Mesodermal cell (in vitro differentiated cells): Measurements from ENCODE around the gene KAT6B.
A peak's percentile ranks its signal among the peaks of the same experiment; 100 is the strongest.

ENCODE experiments used
- H3K27ac ChIP-seq: 2 replicates; pipeline ENCODE4 v1.7.0; 2013; ENCODE audit warnings: mild to moderate bottlenecking, low read depth, low read length, moderate library complexity; ENCODE audit not compliant: severe bottlenecking
- H3K36me3 ChIP-seq: 2 replicates; pipeline ENCODE4 v1.7.1; 2013; ENCODE audit warnings: mild to moderate bottlenecking, low read length, moderate library complexity; ENCODE audit not compliant: control insufficient read depth, insufficient read depth
- H3K4me1 ChIP-seq: one replicate; pipeline ENCODE4 v1.7.1; 2013; ENCODE audit warnings: mild to moderate bottlenecking, low read length; ENCODE audit not compliant: insufficient read depth, control insufficient read depth, poor library complexity, severe bottlenecking
- H3K4me3 ChIP-seq: 2 replicates; pipeline ENCODE4 v1.7.0; 2013; ENCODE audit warnings: low read length, control low read depth, mild to moderate bottlenecking; ENCODE audit not compliant: insufficient read depth, poor library complexity, severe bottlenecking; ENCODE audit errors: extremely low read depth
- H3K9me3 ChIP-seq: 2 replicates; pipeline ENCODE4 v1.7.1; 2013; ENCODE audit warnings: mild to moderate bottlenecking, low read length, moderate library complexity; ENCODE audit not compliant: control insufficient read depth
- WGBS, 2 experiments: methylation state at CpG; one replicate each; pipeline ENCODE4 v1.1.5; 2013; ENCODE audit warnings: missing lambda C conversion rate in 2 of 2; ENCODE audit not compliant: insufficient coverage in 2 of 2; 5-methylcytosine and 5-hydroxymethylcytosine counted together

Gene KAT6B

GRCh38 chr10:75037171-75038153 lies 211.1 kb downstream of the KAT6B start:
- no peaks in the 10 kb centered on the region for H3K9me3 ChIP-seq
- H3K4me1 ChIP-seq: peaks cover 6% of the 10 kb centered on the region
- H3K36me3 ChIP-seq: no peaks in the 10 kb centered on the region
- WGBS, 2 experiments: 92 to 95% methylated on average over 22 to 25 of the region's 32 CpGs
- no peak overlapping the region for H3K4me3 ChIP-seq
- H3K27ac ChIP-seq: no peak overlapping the region

DNA sequence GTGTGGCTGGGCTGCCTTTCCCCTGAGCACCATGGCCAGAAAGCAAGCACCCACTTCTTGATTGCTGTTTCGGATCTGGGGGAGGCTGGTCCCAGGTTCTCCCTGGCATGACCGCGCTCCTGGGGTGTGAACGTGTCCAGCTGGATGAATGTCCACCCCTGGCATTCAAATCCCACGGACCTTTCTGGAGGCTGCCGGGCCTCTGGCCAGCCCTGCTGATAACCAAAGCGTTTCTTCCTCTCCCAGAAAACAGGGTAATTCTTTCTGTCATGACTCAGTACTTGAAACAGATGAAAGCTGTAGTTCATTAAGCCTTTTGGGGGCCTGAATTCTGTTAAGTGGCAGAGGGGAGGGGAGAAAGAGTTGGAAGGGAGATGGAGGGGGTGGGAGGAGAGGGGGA lies 211.9 kb downstream of the KAT6B start:
- H3K36me3 ChIP-seq: no peaks in the 10 kb centered on the region
- no peak overlapping the region for H3K4me3 ChIP-seq
- WGBS, 2 experiments: 87 to 96% methylated on average over 4 to 7 of the region's 7 CpGs
- H3K27ac ChIP-seq: peak overlapping the region; percentile 36
- no peaks in the 10 kb centered on the region for H3K9me3 ChIP-seq
- peaks cover 6% of the 10 kb centered on the region for H3K4me1 ChIP-seq

GRCh38 chr10:75040576-75040975 lies 214.2 kb downstream of the KAT6B start:
- Histone ChIP-seq H3K4me1 (peaks cover 6% of the 10 kb centered on the region), H3K4me3 (no peak overlapping the region), H3K9me3 (no peaks in the 10 kb centered on the region), H3K27ac (no peak overlapping the region), H3K36me3 (no peaks in the 10 kb centered on the region)
- 85 to 93% methylated on average over 8 to 9 of the region's 9 CpGs for WGBS, 2 experiments

DNA sequence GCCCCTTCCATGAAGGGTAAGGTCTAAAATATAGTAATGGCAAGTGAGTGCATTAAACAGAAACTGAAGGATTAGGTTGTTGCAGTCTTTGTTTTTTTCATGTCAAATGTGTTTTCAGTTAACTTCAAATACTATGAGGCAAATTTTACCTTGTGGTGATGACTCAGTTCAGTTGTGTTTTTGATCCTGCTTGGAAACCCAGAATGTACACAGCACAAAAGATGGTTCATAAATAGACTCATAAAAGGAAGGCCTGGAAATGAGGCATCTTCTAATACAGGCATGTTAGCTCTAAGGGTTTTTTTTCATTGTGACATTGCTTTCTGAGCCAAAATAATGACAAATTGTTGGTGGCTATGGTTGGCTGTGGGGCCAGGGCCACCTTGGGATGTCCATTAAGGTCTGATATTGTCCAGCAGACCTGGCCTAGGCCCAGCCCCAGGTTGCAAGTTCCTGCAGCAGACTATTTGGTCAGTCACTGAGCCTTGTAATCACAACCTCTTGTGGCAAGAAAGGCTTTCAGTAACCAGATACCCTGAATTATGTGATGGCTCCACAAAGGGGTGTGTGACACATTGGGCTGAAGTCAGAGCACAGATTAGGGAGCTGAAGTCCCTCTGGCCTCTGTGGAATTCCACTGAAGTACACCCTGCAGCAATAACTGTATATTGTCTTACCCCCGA lies 216.0 kb downstream of the KAT6B start:
- Histone ChIP-seq H3K9me3 (no peaks in the 10 kb centered on the region), H3K4me3 (no peak overlapping the region), H3K36me3 (no peaks in the 10 kb centered on the region), H3K27ac (no peak overlapping the region), H3K4me1 (peaks cover 6% of the 10 kb centered on the region)
- 100% methylated on average over 1 of the region's 1 CpG for WGBS, 2 experiments

GRCh38 chr10:75043256-75044131 lies 217.1 kb downstream of the KAT6B start:
- H3K36me3 ChIP-seq: no peaks in the 10 kb centered on the region
- H3K9me3 ChIP-seq: no peaks in the 10 kb centered on the region
- no peak overlapping the region for H3K27ac ChIP-seq
- H3K4me3 ChIP-seq: no peak overlapping the region
- H3K4me1 ChIP-seq: no peaks in the 10 kb centered on the region
- WGBS, 2 experiments: 93 to 94% methylated on average over 61 to 64 of the region's 68 CpGs

GRCh38 chr10:75048669-75049098 lies 222.3 kb downstream of the KAT6B start:
- no peaks in the 10 kb centered on the region for H3K9me3 ChIP-seq
- no peak overlapping the region for H3K27ac ChIP-seq
- H3K36me3 ChIP-seq: no peaks in the 10 kb centered on the region
- WGBS, 2 experiments: 86 to 92% methylated on average over 7 to 9 of the region's 9 CpGs
- no peaks in the 10 kb centered on the region for H3K4me1 ChIP-seq
- no peak overlapping the region for H3K4me3 ChIP-seq

GRCh38 chr10:75049316-75050148 lies 223.1 kb downstream of the KAT6B start:
- peak overlapping the region; percentile 24 for H3K27ac ChIP-seq
- 89 to 93% methylated on average over 12 to 13 of the region's 19 CpGs for WGBS, 2 experiments
- no peaks in the 10 kb centered on the region for H3K36me3 ChIP-seq
- H3K4me3 ChIP-seq: no peak overlapping the region
- no peaks in the 10 kb centered on the region for H3K4me1 ChIP-seq
- H3K9me3 ChIP-seq: no peaks in the 10 kb centered on the region

DNA sequence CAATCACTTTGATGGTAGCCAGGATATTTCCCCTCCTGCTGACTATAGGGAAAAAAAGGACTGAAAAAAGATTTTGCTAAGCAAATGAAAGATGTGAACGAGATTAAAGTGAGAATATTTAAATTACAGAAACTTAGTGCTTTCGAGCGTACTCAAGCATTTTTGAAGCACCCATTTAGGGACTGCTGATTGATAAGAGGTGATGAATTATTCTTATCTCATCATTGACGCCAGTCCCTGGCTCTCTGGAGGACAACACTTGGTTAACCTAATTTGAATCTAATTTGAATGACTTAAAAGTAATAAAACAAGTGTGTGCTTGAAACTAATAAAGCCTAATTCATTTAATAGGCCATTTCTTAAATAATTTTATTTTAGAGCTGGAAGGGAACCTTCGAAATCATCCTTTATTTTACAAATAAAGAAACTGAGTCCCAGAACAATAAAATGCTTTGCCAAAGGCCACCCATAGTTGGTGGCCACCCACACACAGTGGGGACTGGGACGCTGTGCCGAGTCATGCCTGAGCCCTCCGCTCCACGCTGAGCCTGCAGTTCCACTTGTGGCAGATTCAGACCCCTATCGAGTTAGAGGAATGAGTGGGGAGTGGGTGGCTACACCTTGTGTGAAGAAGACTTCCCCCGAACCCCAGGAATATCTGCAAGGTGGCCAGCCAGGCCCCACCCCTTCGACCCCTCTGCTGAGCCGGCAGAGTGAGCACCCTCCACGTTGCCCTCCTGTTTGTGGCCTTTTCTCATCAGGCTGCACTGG lies 223.9 kb downstream of the KAT6B start:
- Histone ChIP-seq H3K9me3 (no peaks in the 10 kb centered on the region), H3K4me3 (no peak overlapping the region), H3K4me1 (no peaks in the 10 kb centered on the region), H3K27ac (no peak overlapping the region), H3K36me3 (no peaks in the 10 kb centered on the region)
- 89 to 93% methylated on average over 6 to 8 of the region's 14 CpGs for WGBS, 2 experiments

DNA sequence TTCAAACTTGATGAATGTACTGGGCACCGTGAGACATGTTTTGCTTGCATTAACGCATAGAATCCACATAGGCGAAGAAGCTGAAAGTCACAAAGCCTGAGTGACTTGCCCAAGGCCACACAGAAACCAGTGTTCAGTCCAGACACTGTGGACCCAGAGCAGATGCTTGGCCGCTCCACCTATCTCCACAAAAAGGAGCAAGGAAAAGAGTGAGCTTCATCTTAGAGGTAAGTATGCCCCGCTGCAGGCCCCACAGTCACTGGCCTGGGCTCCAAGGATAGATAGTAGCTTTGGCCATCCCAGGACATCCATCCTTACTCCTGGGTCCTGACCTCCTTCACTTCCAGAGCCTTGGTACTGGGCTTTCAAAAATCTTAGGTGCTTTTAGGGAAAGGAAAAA lies 224.9 kb downstream of the KAT6B start:
- Histone ChIP-seq H3K4me1 (no peaks in the 10 kb centered on the region), H3K9me3 (no peaks in the 10 kb centered on the region), H3K27ac (no peak overlapping the region), H3K36me3 (no peaks in the 10 kb centered on the region), H3K4me3 (no peak overlapping the region)
- WGBS, 2 experiments: 94 to 96% methylated on average over 3 to 4 of the region's 5 CpGs
